ENCODE data around the gene DNAJC12.

DNA sequence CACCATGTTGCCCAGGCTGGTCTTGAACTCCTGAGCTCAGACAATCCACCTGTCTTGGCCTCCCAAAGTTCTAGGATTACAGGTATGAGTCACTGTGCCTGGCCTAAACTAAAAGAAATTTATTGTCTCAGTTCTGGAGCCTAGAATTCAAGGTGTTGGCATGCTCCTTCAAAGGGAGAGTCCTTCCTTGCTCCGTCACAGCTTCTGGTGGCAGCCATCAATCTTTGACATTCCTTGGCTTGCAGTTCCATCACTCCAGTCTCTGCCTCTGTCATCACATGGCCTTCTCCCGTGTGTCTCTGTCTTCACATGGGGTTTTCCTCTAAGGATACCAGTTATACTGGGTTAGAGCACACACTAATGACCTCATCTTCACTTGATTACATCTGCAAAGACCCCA is 55.5 kb downstream of the DNAJC12 start:
- TF ChIP-seq, protein P1, sequence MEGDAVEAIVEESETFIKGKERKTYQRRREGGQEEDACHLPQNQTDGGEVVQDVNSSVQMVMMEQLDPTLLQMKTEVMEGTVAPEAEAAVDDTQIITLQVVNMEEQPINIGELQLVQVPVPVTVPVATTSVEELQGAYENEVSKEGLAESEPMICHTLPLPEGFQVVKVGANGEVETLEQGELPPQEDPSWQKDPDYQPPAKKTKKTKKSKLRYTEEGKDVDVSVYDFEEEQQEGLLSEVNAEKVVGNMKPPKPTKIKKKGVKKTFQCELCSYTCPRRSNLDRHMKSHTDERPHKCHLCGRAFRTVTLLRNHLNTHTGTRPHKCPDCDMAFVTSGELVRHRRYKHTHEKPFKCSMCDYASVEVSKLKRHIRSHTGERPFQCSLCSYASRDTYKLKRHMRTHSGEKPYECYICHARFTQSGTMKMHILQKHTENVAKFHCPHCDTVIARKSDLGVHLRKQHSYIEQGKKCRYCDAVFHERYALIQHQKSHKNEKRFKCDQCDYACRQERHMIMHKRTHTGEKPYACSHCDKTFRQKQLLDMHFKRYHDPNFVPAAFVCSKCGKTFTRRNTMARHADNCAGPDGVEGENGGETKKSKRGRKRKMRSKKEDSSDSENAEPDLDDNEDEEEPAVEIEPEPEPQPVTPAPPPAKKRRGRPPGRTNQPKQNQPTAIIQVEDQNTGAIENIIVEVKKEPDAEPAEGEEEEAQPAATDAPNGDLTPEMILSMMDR (IDR thresholded peaks at IDR 0.05 in 8 of 11, conservative IDR thresholded peaks at IDR 0.05 in 3 of 11): no peak
- TF ChIP-seq POLR2A (IDR thresholded peaks at IDR 0.05) (no peak), POLR2AphosphoS5 (IDR thresholded peaks at IDR 0.05) (no peak)

Data from spleen (tissue), 7 donors.